Measurements from ENCODE around the gene PEX11G.
A peak's percentile ranks its signal among the peaks of the same experiment; 100 is the strongest.

Gene PEX11G

DNA sequence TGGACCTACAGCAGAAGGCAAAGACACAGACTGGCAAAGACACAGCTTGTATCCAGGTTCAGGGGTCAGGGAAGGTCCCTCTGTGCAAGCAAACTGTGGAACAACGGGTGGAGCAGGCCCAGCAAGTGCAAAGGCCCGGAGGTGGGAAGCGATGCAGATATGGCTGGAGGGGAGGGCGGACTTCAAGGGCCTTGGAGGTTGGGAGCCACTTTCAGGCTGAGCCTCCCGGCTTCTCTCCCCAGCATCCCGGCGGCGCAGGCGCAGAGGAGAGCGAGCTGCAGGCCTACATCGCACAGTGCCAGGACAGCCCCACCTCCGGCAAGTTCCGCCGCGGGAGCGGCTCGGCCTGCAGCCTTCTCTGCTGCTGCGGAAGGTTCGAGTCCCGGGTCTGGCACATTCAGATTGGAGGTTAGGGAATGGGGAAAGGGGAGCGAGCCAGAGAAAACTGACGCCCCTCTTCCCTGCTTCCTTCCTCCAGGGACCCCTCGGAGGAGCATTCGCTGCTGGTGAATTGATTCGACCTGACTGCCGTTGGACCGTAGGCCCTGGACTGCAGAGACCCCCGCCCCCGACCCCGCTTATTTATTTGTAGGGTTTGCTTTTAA is 44.5 kb upstream of the PEX11G start:
- POLR2A ChIA-PET: no interaction called here
- peak overlapping the region in 1 of 2 experiments; percentile 61 for H3K27ac ChIP-seq (ENCODE audit: insufficient read depth in 1 of 2, low read depth in 1 of 2, low read length in 2 of 2, poor library complexity in 1 of 2, severe bottlenecking in 2 of 2)
- H3K4me1 ChIP-seq (ENCODE audit: control extremely low read depth in 1 of 4, control insufficient read depth in 4 of 4, insufficient read depth in 4 of 4, low read length in 3 of 4): peaks cover 0 to 31% (median 25%) of the 10 kb centered on the region in 4 experiments
- H3K9me3 ChIP-seq (ENCODE audit: control extremely low read depth in 1 of 5, control insufficient read depth in 4 of 5, insufficient read depth in 2 of 5, low read depth in 1 of 5, low read length in 4 of 5): no peaks in the 10 kb centered on the region
- H3K36me3 ChIP-seq (ENCODE audit: control insufficient read depth in 4 of 4, insufficient read depth in 4 of 4, low read length in 3 of 4): peaks cover 0 to 24% (median 12%) of the 10 kb centered on the region in 4 experiments
- 60% methylated on average over 19 of the region's 30 CpGs for whole genome bisulfite sequencing (ENCODE audit: insufficient coverage)
- CTCF ChIA-PET: interaction anchor here (1.1 kb wide), 1 partner anchor 10 kb away, joined by 5 read pairs; no protein-coding TSS in a partner anchor
- peak overlapping the region; percentile 23 to 98 (median 86) for H3K4me3 ChIP-seq (ENCODE audit: control insufficient read depth in 1 of 7, extremely low read depth in 1 of 7, insufficient read depth in 4 of 7, low read depth in 2 of 7, low read length in 6 of 7)
- H3K27me3 ChIP-seq (replicated peaks in 2 of 5; ENCODE audit: control insufficient read depth in 4 of 5, insufficient read depth in 5 of 5, low read length in 4 of 5): no peaks in the 10 kb centered on the region
- no peak for DNase-seq

- WGBS (ENCODE audit: insufficient coverage): 96% methylated on average over 26 of the region's 33 CpGs
- POLR2A ChIA-PET: no interaction called here
Observed at GRCh38 chr19:7529610-7530490, 41.0 kb upstream of the PEX11G start.

GRCh38 chr19:7529246-7529600 is 40.4 kb upstream of the PEX11G start:
- POLR2A ChIA-PET: no interaction called here

More at GRCh38 chr19:7529610-7530490, 41.0 kb upstream of the PEX11G start:
- no peaks in the 10 kb centered on the region for H3K27me3 ChIP-seq (replicated peaks in 2 of 5; ENCODE audit: control insufficient read depth in 4 of 5, insufficient read depth in 5 of 5, low read length in 4 of 5)
- CTCF ChIA-PET: no interaction called here
- H3K4me3 ChIP-seq (ENCODE audit: control insufficient read depth in 1 of 7, extremely low read depth in 1 of 7, insufficient read depth in 4 of 7, low read depth in 2 of 7, low read length in 6 of 7): no peak overlapping the region
- H3K4me1 ChIP-seq (ENCODE audit: control extremely low read depth in 1 of 4, control insufficient read depth in 4 of 4, insufficient read depth in 4 of 4, low read length in 3 of 4): peaks cover 0 to 31% (median 20%) of the 10 kb centered on the region in 4 experiments
- no peak for DNase-seq
- H3K27ac ChIP-seq (ENCODE audit: insufficient read depth in 1 of 2, low read depth in 1 of 2, low read length in 2 of 2, poor library complexity in 1 of 2, severe bottlenecking in 2 of 2): no peak overlapping the region
- peaks cover 0 to 17% (median 10%) of the 10 kb centered on the region in 4 experiments for H3K36me3 ChIP-seq (ENCODE audit: control insufficient read depth in 4 of 4, insufficient read depth in 4 of 4, low read length in 3 of 4)
- no peaks in the 10 kb centered on the region for H3K9me3 ChIP-seq (ENCODE audit: control extremely low read depth in 1 of 5, control insufficient read depth in 4 of 5, insufficient read depth in 2 of 5, low read depth in 1 of 5, low read length in 4 of 5)

DNA sequence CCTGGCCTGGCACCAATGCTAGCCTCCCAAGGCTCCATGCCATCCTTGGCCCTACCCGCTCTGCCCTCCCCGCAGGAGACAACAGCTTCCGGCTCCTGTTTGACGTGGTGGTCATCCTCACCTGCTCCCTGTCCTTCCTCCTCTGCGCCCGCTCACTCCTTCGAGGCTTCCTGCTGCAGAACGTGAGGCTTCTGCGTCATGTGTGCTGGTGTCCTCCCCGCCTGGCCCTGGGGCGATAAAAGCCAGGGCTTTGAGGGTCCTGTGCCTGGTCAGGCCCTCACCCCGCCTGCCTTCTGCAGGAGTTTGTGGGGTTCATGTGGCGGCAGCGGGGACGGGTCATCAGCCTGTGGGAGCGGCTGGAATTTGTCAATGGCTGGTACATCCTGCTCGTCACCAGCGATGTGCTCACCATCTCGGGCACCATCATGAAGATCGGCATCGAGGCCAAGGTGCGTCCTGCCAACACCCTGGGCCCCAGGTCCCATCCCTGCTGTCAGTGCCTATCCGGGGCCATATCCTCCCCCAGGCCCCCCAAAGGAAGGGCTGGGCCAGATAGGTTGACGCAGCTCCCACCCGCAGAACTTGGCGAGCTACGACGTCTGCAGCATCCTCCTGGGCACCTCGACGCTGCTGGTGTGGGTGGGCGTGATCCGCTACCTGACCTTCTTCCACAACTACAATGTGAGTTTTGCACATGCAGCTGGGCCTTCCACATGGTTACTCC is 39.8 kb upstream of the PEX11G start:
- peaks cover 0 to 17% (median 11%) of the 10 kb centered on the region in 4 experiments for H3K36me3 ChIP-seq (ENCODE audit: control insufficient read depth in 4 of 4, insufficient read depth in 4 of 4, low read length in 3 of 4)
- H3K27ac ChIP-seq (ENCODE audit: insufficient read depth in 1 of 2, low read depth in 1 of 2, low read length in 2 of 2, poor library complexity in 1 of 2, severe bottlenecking in 2 of 2): no peak overlapping the region
- WGBS (ENCODE audit: insufficient coverage): 95% methylated on average over 28 of the region's 32 CpGs
- peaks cover 0 to 22% (median 12%) of the 10 kb centered on the region in 4 experiments for H3K4me1 ChIP-seq (ENCODE audit: control extremely low read depth in 1 of 4, control insufficient read depth in 4 of 4, insufficient read depth in 4 of 4, low read length in 3 of 4)
- CTCF ChIA-PET: no interaction called here
- H3K4me3 ChIP-seq (ENCODE audit: control insufficient read depth in 1 of 7, extremely low read depth in 1 of 7, insufficient read depth in 4 of 7, low read depth in 2 of 7, low read length in 6 of 7): no peak overlapping the region
- POLR2A ChIA-PET: no interaction called here
- H3K9me3 ChIP-seq (ENCODE audit: control extremely low read depth in 1 of 5, control insufficient read depth in 4 of 5, insufficient read depth in 2 of 5, low read depth in 1 of 5, low read length in 4 of 5): no peaks in the 10 kb centered on the region
- DNase-seq: no peak
- H3K27me3 ChIP-seq (replicated peaks in 2 of 5; ENCODE audit: control insufficient read depth in 4 of 5, insufficient read depth in 5 of 5, low read length in 4 of 5): no peaks in the 10 kb centered on the region

More at GRCh38 chr19:7529246-7529600, 40.4 kb upstream of the PEX11G start:
- CTCF ChIA-PET: no interaction called here
- no peak for DNase-seq
- 90% methylated on average over 8 of the region's 15 CpGs for WGBS (ENCODE audit: insufficient coverage)
- H3K4me1 ChIP-seq (ENCODE audit: control extremely low read depth in 1 of 4, control insufficient read depth in 4 of 4, insufficient read depth in 4 of 4, low read length in 3 of 4): peaks cover 0 to 25% (median 15%) of the 10 kb centered on the region in 4 experiments
- no peaks in the 10 kb centered on the region for H3K9me3 ChIP-seq (ENCODE audit: control extremely low read depth in 1 of 5, control insufficient read depth in 4 of 5, insufficient read depth in 2 of 5, low read depth in 1 of 5, low read length in 4 of 5)
- no peak overlapping the region for H3K4me3 ChIP-seq (ENCODE audit: control insufficient read depth in 1 of 7, extremely low read depth in 1 of 7, insufficient read depth in 4 of 7, low read depth in 2 of 7, low read length in 6 of 7)
- H3K27ac ChIP-seq (ENCODE audit: insufficient read depth in 1 of 2, low read depth in 1 of 2, low read length in 2 of 2, poor library complexity in 1 of 2, severe bottlenecking in 2 of 2): no peak overlapping the region
- H3K36me3 ChIP-seq (ENCODE audit: control insufficient read depth in 4 of 4, insufficient read depth in 4 of 4, low read length in 3 of 4): peaks cover 0 to 17% (median 11%) of the 10 kb centered on the region in 4 experiments
- no peaks in the 10 kb centered on the region for H3K27me3 ChIP-seq (replicated peaks in 2 of 5; ENCODE audit: control insufficient read depth in 4 of 5, insufficient read depth in 5 of 5, low read length in 4 of 5)

DNA sequence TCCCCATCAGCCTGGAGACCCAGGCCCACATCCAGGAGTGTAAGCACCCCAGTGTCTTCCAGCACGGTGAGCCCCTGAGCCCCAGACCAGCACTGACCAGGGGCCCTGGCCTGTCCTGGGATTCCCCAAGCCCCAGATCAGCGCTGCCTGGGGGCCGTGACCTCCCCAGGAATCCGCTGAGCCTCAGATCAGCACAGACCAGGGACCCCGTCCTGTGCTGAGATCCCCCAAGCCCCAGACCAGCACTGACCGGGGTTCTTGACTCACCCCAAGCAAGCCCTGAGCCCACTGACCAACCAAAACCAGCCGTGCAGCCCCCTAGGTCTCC is 39.3 kb upstream of the PEX11G start:
- no peak overlapping the region for H3K27ac ChIP-seq (ENCODE audit: insufficient read depth in 1 of 2, low read depth in 1 of 2, low read length in 2 of 2, poor library complexity in 1 of 2, severe bottlenecking in 2 of 2)
- no peak for DNase-seq

DNA sequence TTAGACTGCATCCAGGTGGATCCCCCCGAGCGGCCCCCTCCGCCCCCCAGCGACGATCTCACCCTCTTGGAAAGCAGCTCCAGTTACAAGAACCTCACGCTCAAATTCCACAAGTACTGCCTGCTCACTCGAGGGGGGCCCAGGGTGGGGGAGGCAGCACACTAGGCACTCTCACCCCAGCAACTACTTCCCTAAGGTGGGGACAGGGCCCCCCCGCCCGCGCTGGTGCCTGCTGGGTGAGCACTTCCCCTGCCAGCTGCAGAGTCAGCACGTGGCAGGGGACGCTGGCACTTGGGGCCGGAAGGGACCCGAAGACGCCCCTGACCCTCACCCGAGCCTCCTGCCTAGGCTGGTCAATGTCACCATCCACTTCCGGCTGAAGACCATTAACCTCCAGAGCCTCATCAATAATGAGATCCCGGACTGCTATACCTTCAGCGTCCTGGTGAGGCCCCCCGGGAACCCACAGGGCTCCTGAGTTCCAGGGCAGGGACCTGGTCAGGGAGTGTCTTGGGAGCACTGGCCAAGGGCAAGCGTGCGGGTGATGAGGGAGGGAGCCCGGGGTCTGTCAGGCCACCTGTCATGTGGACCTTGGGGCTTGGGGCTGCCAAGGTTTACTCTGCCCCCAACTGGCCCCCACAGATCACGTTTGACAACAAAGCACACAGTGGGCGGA is 38.8 kb upstream of the PEX11G start:
- Histone ChIP-seq H3K4me3 (ENCODE audit: control insufficient read depth in 1 of 7, extremely low read depth in 1 of 7, insufficient read depth in 4 of 7, low read depth in 2 of 7, low read length in 6 of 7) (peak overlapping the region in 2 of 7 experiments; percentile 32 to 57), H3K27ac (ENCODE audit: insufficient read depth in 1 of 2, low read depth in 1 of 2, low read length in 2 of 2, poor library complexity in 1 of 2, severe bottlenecking in 2 of 2) (no peak overlapping the region), H3K4me1 (ENCODE audit: control extremely low read depth in 1 of 4, control insufficient read depth in 4 of 4, insufficient read depth in 4 of 4, low read length in 3 of 4) (peaks cover 3 to 26% (median 16%) of the 10 kb centered on the region in 4 experiments), H3K27me3 (replicated peaks in 2 of 5; ENCODE audit: control insufficient read depth in 4 of 5, insufficient read depth in 5 of 5, low read length in 4 of 5) (no peaks in the 10 kb centered on the region), H3K9me3 (ENCODE audit: control extremely low read depth in 1 of 5, control insufficient read depth in 4 of 5, insufficient read depth in 2 of 5, low read depth in 1 of 5, low read length in 4 of 5) (no peaks in the 10 kb centered on the region), H3K36me3 (ENCODE audit: control insufficient read depth in 4 of 4, insufficient read depth in 4 of 4, low read length in 3 of 4) (peaks cover 0 to 17% (median 11%) of the 10 kb centered on the region in 4 experiments)
- ChIA-PET POLR2A (no interaction called here), CTCF (interaction anchor here (1.6 kb wide), 1 partner anchor 41 kb away, joined by 6 read pairs; no protein-coding TSS in a partner anchor)
- peak in 2 of 3 donors; percentile 73 to 81 for DNase-seq
- 41% methylated on average over 18 of the region's 25 CpGs for WGBS (ENCODE audit: insufficient coverage)

More for the DNA sequence above, 39.3 kb upstream of the PEX11G start:
- Histone ChIP-seq H3K27me3 (replicated peaks in 2 of 5; ENCODE audit: control insufficient read depth in 4 of 5, insufficient read depth in 5 of 5, low read length in 4 of 5) (no peaks in the 10 kb centered on the region), H3K36me3 (ENCODE audit: control insufficient read depth in 4 of 4, insufficient read depth in 4 of 4, low read length in 3 of 4) (peaks cover 0 to 17% (median 11%) of the 10 kb centered on the region in 4 experiments), H3K4me1 (ENCODE audit: control extremely low read depth in 1 of 4, control insufficient read depth in 4 of 4, insufficient read depth in 4 of 4, low read length in 3 of 4) (peaks cover under 1 to 22% (median 12%) of the 10 kb centered on the region in 4 experiments), H3K4me3 (ENCODE audit: control insufficient read depth in 1 of 7, extremely low read depth in 1 of 7, insufficient read depth in 4 of 7, low read depth in 2 of 7, low read length in 6 of 7) (peak overlapping the region in 2 of 7 experiments; percentile 17 to 32), H3K9me3 (ENCODE audit: control extremely low read depth in 1 of 5, control insufficient read depth in 4 of 5, insufficient read depth in 2 of 5, low read depth in 1 of 5, low read length in 4 of 5) (no peaks in the 10 kb centered on the region)
- POLR2A ChIA-PET: no interaction called here
- CTCF ChIA-PET: no interaction called here
- 99% methylated on average over 7 of the region's 7 CpGs for WGBS (ENCODE audit: insufficient coverage)

Data from common myeloid progenitor, CD34-positive (primary cell).